Chondrocyte (in vitro differentiated cells): ENCODE results near the gene NT5C1A. TPM values are rescaled to one million over a fixed set of nuclear protein-coding genes. Genes with fewer than 3 reads are reported as not detected.

Source experiments
- DNase-seq: peaks from one replicate; pipeline ENCODE4 v3.0.0; 2021; ENCODE audit warnings: mixed read lengths, low spot score
- H3K27ac Mint-ChIP-seq: one replicate; pipeline ENCODE4 v1.8.0; 2021; ENCODE audit warnings: mild to moderate bottlenecking, moderate library complexity, mixed read lengths; ENCODE audit not compliant: unreplicated experiment
- H3K27me3 Mint-ChIP-seq: 2 replicates; pipeline ENCODE4 v1.8.0; 2021; ENCODE audit warnings: low read depth, mixed read lengths
- H3K36me3 Mint-ChIP-seq: 2 replicates; pipeline ENCODE4 v1.8.0; 2021; ENCODE audit warnings: low read depth, mixed read lengths
- H3K4me1 Mint-ChIP-seq: 2 replicates; pipeline ENCODE4 v1.8.0; 2021; ENCODE audit warnings: low read depth, mild to moderate bottlenecking, mixed read lengths
- H3K4me3 Mint-ChIP-seq: one replicate; pipeline ENCODE4 v1.8.0; 2021; ENCODE audit warnings: mild to moderate bottlenecking, moderate library complexity, mixed read lengths; ENCODE audit not compliant: unreplicated experiment
- H3K9me3 Mint-ChIP-seq: 2 replicates; pipeline ENCODE4 v1.8.0; 2021; ENCODE audit warnings: low read depth, mixed read lengths
- total RNA-seq: library from RNA; stranded (reverse); gene quantifications from 3 replicates; pipeline ENCODE4 v1.2.1, GENCODE V29; 2021
- TF ChIP-seq, protein P1 (sequence below): fragments of 200-600 bp; sonication (generic); IDR thresholded peaks from 2 replicates; pipeline ENCODE4 v1.5.0; 2021; ENCODE audit warnings: antibody characterized with exemption, mild to moderate bottlenecking, moderate library complexity

NT5C1A gene
- total RNA-seq, 1 donor from 2014 or later, result 0.32 TPM

DNA sequence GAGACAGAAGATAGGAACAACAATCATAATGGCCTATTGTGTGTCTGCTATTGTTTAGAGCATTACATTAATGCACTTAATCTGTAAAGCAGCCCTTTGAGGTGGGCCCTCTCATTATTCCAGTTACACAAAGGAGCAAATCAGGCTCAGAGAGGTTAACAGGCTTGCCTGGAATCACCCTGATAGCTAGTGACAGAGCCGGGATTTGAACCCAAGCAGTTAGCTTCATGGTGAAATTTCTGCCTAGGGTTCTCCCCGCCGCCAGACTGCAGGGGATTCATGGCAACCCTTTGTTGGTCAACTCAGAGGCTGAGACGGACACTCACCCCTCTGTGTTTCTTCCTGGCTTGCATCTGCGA lies 39.6 kb downstream of the NT5C1A start:
- peak overlapping the region; percentile 38 for H3K27ac Mint-ChIP-seq
- peaks cover 35% of the 10 kb centered on the region for H3K36me3 Mint-ChIP-seq
- TF ChIP-seq, protein P1, sequence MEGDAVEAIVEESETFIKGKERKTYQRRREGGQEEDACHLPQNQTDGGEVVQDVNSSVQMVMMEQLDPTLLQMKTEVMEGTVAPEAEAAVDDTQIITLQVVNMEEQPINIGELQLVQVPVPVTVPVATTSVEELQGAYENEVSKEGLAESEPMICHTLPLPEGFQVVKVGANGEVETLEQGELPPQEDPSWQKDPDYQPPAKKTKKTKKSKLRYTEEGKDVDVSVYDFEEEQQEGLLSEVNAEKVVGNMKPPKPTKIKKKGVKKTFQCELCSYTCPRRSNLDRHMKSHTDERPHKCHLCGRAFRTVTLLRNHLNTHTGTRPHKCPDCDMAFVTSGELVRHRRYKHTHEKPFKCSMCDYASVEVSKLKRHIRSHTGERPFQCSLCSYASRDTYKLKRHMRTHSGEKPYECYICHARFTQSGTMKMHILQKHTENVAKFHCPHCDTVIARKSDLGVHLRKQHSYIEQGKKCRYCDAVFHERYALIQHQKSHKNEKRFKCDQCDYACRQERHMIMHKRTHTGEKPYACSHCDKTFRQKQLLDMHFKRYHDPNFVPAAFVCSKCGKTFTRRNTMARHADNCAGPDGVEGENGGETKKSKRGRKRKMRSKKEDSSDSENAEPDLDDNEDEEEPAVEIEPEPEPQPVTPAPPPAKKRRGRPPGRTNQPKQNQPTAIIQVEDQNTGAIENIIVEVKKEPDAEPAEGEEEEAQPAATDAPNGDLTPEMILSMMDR, result no peak
- H3K4me1 Mint-ChIP-seq, result peaks cover 78% of the 10 kb centered on the region
- no peak for DNase-seq
- no peaks in the 10 kb centered on the region for H3K27me3 Mint-ChIP-seq
- H3K9me3 Mint-ChIP-seq, result no peaks in the 10 kb centered on the region
- H3K4me3 Mint-ChIP-seq, result peak overlapping the region; percentile 37

DNA sequence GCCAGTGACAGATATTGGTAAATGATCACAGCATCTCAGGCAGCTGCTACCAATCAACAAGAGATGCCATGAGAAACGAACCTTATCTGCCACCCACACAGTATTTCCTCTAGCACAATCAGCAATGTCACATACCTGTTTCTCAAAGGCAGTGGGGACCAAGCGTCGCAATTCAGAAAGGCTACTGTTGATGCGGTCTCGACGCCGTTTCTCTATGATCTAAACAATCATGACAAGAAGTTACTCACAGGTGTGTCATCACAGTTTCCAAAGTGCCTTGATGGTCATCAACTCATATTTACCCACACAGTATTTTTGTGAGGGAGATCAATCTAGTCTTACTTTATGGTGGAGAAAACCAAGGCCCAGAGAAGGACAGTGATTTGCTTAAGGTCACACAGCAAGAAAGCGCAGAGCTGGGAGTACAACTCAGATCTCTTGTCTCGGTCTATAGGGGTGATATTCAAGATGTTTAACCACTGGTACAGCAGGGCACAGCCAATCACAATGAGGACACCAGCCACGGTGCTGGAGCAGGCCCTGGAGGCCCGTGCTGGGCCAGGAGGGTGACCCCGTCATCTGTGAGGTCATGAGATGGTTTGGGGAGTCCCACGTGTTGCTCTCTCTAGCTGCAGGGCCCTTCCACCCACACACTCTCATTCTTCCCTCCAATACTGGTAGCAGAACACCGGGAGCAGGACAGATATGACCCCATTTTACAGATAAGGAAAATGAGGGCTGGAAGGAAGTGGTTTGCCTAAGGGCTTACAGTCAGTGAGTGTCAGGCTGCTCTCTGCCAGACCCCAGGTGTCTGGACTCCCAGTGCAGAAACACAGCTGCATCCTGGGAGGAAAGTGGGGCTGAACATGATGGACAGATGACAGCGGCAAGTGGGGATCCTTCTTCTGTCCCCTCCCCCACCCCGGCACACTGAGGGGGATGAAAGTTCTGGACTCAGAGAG lies 40.3 kb downstream of the NT5C1A start:
- Mint-ChIP-seq H3K36me3 (peaks cover 35% of the 10 kb centered on the region), H3K27ac (peak overlapping the region; percentile 38), H3K9me3 (no peaks in the 10 kb centered on the region), H3K4me1 (peaks cover 78% of the 10 kb centered on the region), H3K4me3 (peak overlapping the region; percentile 37), H3K27me3 (no peaks in the 10 kb centered on the region)
- TF ChIP-seq, protein P1, result no peak
- no peak for DNase-seq

DNA sequence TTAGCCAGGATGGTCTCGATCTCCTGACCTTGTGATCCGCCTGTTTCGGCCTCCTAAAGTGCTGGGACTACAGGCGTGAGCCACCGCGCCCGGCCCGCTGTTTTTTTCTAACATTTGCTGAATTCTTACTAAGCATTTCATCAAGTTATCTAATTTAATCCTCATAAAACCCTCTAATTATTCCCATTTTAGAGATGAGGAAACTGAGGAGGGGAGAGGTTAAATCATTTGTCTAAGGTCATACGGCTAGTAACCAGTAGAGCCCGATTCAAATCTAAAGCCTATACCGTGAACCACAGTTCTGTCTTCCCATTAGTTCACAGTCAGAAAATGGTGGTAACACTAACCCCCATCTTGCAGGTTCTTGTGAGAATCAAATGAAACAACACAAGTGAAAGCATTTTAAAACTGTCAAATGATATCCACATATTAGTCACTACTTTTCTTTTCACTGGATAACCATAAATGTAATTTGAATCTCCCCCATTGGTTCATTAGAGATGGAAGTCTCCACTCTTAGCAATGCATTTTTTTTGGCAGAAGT lies 43.0 kb downstream of the NT5C1A start:
- H3K4me1 Mint-ChIP-seq, result peaks cover 73% of the 10 kb centered on the region
- H3K4me3 Mint-ChIP-seq, result no peak overlapping the region
- no peak for DNase-seq
- no peaks in the 10 kb centered on the region for H3K27me3 Mint-ChIP-seq
- no peak overlapping the region for H3K27ac Mint-ChIP-seq
- peaks cover 41% of the 10 kb centered on the region for H3K36me3 Mint-ChIP-seq
- TF ChIP-seq, protein P1, result no peak
- no peaks in the 10 kb centered on the region for H3K9me3 Mint-ChIP-seq

DNA sequence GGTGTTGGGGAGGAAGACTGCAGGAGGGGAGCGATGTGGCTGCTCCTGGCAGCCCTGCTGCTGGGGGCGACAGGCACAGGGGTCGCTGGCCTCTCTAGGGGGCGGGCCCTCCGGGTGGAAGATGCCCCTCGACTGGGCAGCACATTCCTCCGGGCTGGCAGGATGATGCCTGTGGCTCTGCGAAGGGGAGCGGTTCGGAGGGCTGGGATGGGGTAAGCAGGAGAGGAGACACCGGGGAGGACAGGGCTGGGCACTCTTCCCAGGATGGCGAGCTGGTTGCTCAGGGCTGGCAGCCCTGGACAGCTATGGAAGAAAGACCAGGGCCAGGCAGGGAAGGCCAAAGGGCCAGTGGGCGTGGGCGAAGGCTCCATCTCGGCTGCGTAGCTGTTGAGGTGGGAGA lies 45.3 kb downstream of the NT5C1A start:
- H3K4me1 Mint-ChIP-seq, result peaks cover 64% of the 10 kb centered on the region
- TF ChIP-seq, protein P1, result no peak
- H3K4me3 Mint-ChIP-seq, result no peak overlapping the region
- no peaks in the 10 kb centered on the region for H3K27me3 Mint-ChIP-seq
- no peaks in the 10 kb centered on the region for H3K9me3 Mint-ChIP-seq
- peak overlapping the region; percentile 95 for H3K27ac Mint-ChIP-seq
- peaks cover 40% of the 10 kb centered on the region for H3K36me3 Mint-ChIP-seq
- no peak for DNase-seq

DNA sequence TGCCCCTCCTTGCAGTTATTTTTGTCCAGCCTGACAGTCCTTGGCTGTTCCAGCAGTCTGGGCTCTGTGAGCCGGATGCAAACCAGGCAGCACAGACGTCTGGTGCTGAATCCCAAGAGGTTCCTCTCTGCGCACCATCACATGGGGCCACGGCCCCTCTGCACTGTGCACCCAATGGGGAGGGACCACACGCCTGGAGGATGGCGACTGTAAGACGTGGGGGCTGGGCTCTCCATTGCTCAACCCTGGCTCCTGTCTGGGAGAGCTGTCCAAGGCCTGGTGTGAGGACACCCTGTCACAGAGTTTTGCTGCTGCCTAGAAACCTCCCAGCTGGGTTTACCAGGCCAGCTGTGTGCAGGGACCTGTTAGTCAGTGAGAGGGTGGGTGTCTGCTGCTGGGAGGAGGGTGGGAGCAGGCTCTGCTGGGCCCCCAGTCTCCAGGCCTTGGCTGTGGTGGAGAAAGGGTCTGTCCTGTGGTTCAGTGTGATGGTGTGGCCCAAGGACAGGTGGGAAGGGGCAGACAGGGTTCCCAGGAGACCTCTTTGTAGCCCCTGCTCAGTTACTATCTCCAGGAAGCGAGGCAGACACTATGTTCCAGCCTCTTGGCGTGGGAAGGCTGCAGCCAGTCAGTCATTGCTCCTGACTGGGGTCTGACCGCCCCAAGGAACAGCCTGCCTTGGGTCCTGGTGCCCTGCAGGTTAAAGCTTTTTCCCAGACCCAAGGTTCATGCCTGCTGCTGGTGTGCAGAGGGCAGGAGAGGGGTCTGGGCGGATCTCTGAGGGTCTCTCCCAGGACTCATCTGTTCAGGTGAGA lies 46.2 kb downstream of the NT5C1A start:
- Mint-ChIP-seq H3K27me3 (no peaks in the 10 kb centered on the region), H3K27ac (peak overlapping the region; percentile 95), H3K36me3 (peaks cover 33% of the 10 kb centered on the region), H3K9me3 (no peaks in the 10 kb centered on the region), H3K4me3 (peak overlapping the region; percentile 52), H3K4me1 (peaks cover 57% of the 10 kb centered on the region)
- TF ChIP-seq, protein P1, result no peak
- no peak for DNase-seq
